ENCODE measurements around the gene GALNT8.
"Not testable (repeated sequence)": the region's sequence is repeated elsewhere in the genome, so short reads cannot be mapped to it uniquely, and the experiment has no call there.

GALNT8 gene

DNA sequence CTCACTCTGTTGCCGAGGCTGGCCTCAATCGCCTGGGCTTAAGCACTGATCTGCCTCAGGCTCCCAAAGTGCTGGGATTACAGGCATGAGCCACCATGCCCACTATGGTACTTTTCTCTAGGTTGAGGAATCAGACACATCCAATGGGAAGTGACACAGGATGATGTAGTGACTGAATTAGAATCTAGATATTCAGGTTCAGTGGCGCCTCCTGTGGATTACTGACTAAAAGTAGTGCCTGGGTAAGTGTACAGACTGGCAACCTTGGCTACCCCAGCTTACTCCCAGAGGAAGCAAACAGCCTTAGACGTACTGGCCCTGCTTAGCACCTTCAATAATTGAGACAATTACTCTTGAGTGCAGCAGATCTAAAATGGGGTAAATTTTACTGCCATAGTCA, 22.8 kb downstream of the GALNT8 start:
- no peak for DNase-seq (ENCODE audit: low spot score)

DNA sequence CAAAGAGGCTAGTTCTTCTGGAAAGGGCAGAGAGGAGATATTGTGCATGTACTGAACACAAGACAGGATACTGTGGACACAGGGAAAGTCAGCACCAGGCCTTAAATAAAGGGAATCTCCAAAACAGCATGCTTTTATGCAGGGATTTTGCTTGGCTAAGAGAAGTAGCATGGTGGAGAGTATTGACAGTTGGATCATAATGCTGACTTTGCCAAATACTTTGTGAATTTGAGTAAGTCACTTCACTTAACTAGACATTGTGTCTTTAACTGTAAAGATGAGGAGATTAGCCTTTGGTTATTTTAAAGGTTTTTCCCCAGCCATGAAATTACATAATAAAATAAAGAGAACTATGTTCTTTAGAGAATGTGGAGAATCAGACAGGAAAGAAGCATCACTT, 24.5 kb downstream of the GALNT8 start:
- DNase-seq (ENCODE audit: low spot score), result no peak

DNA sequence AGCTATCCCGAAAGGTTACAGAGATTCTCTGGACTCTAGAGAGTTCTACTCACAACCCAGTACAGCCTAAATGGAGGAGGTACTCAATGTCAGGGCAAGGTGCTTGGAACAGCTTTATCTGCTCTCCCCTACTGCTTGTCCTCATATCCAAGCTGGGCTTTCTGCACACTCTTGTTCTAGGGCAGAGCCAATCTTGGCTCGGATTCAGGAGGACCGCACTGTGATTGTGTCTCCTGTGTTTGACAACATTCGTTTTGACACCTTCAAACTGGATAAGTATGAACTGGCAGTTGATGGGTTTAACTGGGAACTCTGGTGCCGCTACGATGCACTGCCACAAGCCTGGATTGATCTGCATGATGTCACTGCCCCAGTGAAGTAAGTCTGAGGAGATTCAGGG, 25.0 kb downstream of the GALNT8 start:
- DNase-seq (ENCODE audit: low spot score), result no peak

DNA sequence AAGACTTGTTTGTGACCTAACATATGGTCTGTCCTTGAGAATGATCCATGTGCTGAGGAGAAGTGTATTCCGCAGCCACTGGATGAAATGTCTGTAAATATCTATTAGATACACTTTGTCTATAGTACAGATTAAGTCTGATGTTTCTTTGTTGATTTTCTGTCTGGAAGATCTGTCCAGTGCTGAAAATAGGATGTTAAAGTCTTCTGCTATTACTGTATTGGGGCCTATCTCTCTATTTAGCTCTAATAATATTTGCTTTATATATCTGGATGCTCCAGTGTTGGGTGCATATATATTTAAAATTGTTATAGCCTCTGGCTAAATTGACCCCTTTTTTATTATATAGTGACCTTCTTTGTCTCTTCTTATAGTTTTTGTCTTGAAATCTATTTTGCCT, 31.5 kb downstream of the GALNT8 start:
- DNase-seq (ENCODE audit: low spot score), result not testable (repeated sequence)

DNA sequence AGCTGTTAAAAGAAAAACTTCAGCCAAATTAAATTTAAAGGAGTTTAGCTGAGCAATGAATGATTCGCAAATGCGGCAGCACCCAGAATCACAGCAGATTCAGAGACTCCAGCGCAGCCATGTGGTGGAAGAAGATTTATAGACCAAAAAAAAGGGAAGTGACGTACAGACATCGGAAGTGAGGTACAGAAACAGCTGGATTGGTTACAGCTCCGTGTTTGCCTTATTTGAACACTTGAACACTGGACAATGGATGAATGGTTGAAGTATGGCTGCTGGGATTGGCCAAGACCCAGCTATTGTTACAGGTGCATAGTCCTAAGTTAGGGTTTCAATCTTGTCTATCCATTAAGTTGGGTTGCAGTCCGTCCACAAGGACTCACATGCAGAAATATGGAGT, 42.6 kb downstream of the GALNT8 start:
- no peak for DNase-seq (ENCODE audit: low spot score)

DNA sequence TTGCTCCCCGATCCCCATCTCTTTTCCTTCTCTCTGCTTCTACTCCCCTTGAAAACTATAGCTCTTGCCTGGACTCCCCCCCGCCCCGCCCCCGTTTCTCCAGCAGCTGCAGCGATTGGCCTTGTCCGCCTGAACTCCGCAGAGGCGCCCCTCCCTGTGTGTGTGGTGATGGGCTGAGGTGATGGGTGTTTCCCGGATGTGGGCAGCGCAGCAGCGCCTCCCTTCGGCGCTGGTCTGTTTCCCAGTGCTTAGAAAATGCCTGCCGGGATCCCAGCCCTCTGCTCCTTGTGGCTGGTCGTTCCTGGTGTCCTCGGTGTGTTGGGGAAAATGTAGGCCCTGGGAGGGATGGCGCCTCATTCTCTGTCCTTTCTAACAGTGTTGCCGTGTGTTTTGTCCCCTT, 43.3 kb downstream of the GALNT8 start:
- no peak for DNase-seq (ENCODE audit: low spot score)

DNA sequence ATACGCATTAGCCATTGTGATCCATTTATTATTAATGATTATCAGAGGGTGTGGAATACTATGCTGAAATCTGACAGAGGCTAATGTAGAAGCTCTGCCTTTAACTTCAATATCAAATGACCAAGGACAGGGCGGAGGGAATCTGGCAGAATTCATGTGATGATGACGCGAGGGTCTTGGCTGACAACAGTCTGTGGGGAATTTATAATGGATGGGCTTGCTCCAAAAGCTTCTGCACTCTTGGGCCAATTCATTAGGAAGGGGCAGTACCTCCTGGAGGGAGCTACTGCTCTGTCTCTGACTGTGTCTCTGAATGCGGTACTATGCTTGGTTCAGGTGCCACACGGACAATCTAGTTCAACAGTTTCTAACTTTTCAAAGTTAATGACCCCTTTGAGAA, 46.2 kb downstream of the GALNT8 start:
- no peak for DNase-seq (ENCODE audit: low spot score)

DNA sequence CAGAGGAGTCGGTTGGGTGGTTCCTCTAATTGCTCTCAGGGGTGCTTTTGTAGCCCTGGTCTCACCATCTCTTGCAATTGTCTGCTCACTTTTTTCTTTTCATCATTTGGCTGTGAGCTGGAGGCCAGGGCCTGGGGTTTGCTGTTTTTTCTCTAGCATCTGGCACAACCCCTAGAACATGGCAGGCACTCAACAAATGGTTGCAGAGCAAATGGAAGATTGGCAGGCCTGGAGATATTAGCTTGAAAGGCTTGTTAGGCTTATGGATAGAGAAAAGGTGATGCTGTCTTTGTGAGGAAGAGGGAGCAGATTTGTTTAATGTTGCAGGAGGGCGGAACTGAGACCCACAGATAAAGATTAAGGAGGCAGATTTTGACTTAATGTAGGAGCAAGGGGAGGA, 47.0 kb downstream of the GALNT8 start:
- DNase-seq (ENCODE audit: low spot score), result no peak

DNA sequence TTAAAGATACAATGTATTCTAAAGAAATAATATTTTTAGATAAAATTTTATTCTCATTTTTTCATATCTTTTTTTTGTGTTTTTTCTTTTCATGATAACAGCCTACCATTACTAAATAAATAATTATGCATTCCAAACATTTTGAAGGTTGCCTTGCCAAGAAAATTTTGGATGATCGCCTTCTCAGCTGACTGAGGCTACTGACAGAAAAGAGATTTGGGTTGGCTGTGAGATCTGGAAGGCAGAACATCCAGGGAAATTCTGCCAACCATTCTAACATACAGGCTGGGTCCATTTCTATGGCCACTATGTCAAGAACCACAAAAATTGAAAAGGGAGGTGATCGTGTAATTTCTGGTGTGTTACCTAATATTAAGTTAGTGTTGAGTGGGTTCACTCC, 48.1 kb downstream of the GALNT8 start:
- DNase-seq (ENCODE audit: low spot score), result no peak

DNA sequence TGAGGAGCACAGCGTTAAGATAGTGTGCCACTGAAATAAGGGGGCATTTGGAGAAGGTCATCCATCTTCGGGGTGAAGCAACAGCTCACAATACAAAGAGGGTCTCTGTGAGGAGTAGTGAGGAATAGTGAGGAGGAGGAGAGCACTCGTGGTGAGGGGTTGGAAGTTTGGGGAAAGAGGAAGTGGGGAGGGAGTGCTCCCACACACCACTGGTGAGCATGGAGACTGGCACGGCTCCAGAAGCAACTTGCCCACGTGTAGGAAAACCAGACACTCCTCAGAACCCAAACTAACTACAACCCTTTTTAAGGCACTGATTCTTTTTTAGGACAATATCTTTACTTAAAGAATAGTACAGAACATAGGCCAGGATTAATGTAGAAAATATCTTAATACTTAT, 48.9 kb downstream of the GALNT8 start:
- DNase-seq (ENCODE audit: low spot score), result no peak

DNA sequence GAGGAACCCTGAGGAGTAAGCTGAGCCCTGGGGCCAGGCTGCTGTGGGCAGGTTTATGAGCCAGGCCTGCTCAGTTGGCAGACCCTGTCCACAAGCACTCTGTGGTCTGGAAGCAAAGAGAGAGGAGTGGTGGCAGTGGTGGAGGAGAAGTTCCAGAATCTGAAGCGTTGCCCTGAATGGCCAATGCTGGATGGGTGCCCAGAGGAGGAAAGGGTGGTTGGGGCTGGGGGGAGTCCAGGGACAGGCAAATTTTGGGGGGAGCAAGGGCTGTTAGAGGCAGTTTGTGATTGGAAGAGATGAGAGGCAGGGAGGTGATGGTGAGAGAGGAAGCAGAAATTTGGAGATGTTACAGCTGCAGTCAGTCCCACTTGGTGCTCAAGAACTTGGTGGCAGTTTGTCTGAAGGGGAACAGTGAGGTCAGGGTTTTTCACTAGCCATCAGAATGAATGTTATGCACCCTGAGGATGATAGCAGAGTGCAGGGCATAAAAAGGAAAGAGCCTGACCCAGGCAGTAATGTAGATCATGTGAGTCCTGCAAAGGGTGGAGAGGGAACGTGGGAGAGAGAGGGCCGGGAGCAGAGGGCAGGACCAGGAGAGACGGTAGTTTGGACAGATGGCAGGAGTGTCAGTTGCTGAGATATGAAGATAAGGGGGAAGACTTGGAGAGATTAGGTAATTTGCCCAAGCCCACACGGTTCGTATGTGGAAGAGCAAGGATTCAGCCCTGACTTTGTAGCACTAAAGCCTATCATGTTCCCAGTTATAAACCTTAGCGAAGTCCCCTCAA, 51.2 kb downstream of the GALNT8 start:
- DNase-seq (ENCODE audit: low spot score), result no peak

DNA sequence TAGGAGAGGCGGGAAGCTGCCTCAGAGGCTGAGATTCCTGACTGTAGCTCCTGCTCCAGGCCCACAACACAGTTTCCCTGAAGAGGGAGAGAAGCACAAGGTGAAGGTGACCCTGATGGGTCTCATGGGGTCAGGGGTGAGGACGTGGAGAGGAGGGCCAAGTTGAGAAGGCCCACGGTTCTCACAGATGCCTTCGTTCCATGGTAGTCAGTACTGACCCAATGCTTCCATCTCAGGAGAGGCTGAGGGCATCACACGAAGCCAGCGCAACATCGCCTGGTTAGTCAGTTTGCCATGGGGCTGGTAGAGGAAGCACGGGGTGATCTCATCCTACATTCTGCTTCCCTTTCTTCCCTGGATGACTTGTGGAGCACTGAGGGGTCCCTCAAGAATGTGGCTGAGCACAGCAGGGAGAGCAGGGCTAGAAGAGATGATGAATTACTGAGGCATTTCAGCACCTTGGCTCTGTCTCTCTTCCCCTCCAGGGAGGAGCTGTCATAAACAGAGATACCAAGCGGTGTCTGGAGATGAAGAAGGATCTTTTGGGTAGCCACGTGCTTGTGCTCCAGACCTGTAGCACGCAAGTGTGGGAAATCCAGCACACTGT, 51.9 kb downstream of the GALNT8 start:
- DNase-seq (ENCODE audit: low spot score), result no peak

DNA sequence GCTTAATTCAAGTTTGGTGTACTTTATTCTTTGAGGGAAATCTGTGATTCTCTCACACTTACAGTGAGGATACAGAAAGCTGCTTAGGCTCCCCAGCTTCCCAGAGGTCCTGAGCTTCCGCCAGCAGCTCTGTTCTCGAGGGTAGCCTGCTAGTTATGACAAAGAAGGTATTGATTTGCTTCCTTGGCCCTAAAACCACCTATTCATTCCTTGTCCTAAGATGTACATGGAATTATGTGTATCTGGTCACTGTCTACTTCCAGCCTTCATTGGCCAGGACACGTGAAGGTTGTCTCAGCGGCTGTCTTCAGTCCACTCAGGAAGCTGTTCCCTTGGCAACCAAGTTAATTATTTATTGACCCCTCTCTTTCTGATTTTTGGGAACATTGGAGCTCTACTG, 55.7 kb downstream of the GALNT8 start:
- no peak for DNase-seq (ENCODE audit: low spot score)

DNA sequence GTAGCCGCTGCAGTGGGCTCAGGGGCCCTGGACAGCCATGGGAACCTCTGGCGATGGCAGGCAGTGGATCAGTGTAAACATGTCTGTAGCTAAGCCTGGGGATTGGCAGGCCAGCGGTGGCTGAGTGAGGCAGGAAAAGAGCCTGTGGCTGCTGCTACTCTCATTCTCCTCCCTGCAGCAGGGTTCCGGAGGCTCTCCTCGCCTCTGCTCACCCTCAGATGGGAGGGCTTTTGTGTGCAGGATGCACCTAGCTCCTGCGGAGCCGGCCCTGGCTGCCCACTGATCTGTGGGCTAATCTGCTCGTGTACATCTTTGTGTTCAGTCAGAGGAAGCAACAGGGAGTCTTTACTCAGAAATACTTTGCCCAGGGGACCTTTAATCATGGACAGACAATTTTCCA, 59.5 kb downstream of the GALNT8 start:
- DNase-seq (ENCODE audit: low spot score), result no peak

DNA sequence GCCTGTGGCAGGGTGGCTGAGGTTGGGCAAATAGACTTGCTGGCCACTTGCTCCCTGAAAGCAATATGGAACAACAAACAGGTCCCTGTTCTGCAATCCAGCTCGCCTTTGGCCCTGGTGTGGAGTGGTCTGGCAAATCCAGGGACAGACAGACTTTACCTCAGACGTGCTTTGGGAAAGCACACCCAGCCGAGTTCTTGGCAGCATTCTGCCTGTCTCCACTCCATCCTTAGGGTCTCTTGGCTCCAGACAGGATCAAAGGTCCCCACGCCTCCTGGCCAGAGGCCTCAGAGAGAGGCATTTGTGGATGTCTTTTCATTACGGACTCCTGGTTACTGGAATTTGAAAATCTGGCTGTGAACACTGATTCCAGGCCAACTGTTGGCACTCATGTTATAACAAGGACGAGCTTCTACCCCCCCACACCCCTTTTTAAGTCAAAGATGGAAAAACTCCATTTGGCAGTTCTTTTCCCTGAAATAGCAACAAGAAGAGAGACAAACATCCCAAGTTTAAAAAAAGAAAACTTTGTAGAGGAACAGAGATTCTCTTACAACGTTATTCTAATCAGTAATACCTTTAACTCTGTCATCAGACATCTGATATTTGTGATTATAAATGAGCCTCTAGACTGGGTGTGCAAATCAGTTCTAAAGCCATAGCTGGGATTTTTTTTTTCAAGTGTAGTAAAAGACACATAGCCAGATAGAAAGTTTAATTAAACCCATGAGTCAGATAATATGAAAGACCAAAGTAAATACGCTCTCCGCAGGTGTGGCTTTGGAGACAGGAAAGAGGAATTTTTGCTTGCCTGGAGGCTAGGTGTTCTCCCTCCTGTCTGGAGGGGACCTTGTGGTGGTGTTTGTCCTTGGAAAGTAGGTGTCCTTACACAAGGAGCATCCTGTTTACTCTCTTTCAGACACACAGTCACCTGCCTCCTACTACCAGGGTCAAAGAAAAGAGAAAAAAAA, 60.7 kb downstream of the GALNT8 start:
- no peak for DNase-seq (ENCODE audit: low spot score)

DNA sequence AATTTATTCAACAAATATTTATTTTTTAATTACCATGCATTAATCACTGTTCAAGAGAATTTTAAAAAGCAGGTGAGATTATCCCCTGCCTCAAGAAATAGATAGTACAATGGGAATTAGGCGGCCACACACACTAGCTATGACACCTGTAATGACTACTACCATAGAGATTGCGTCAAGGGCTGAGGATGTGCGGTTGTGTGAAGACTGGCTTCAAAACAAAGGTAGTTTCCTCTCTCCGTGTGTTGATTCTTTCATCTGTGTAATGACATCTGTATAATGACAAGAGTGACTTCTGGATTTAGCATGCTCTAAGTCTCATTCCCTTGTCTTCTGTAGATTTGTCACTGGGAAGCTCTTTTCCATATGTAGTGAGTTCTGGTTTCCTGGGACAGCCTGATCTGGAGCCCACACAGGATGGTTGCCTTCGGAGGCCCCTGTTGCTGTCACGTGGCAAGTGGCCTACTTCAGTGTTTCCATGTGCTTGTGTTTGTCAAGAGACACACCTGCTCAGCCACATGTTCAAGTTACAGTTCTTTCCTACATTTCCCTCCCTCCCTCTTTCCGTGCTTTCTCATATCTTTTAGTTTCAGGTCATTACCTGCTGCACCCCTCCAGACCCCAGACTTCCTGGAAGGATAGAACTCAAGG, 64.3 kb downstream of the GALNT8 start:
- DNase-seq (ENCODE audit: low spot score), result no peak

DNA sequence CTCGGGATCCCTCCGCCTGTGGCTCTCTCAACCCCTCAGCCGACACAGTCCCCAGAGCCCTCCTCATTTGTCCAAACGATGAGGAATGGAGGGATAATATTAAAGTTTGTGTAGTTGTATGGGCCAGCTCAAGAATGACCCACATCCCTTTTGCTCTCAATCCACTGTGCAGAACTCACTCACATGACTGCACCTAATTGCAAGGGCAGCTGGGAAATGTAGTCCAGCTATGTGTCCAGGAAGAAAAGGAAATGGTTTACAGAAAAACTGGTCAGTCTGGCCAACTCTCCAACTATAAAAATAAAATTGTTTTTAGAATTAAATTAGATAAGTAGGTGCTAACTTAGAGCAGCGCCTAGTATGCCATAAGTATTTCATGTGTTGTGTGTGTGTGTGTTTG, 66.6 kb downstream of the GALNT8 start:
- DNase-seq (ENCODE audit: low spot score), result no peak

DNA sequence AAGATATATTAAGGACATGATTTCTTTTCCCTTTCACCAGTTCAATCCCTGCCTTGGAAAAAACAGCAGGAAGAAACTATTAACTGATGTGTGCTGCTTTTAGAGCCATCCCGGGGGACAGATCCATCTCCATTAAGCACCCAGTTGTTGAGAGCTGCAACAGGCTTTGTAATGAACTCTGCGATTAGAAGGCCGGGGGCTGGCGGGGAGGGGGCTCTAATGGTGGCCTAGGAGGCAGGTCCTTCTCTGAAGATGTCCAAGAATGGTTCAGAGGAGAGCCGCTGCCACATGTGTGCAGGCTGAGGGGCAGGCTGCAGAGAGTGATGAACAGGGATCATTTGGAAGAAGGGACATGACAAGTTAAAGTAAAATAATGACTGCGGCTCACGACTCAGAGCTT, 67.8 kb downstream of the GALNT8 start:
- DNase-seq (ENCODE audit: low spot score), result no peak

DNA sequence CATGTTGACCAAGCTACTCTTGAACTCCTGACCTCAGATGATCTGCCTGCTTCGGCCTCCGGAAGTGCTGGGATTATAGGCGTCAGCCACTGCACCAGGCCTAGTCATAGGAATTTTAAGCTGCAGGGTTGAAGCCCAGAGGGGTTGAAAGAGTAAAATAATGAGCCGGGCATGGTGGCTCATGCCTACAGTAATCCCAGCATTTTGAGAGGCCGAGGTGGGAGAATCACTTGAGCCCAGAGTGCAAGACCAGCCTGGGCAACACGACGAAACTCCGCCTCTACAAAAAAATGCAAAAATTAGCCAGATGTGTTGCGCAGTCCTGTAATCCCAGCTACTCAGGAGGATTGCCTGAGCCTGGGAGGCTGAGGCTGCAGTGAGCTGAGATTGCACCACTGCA, 69.6 kb downstream of the GALNT8 start:
- DNase-seq (ENCODE audit: low spot score), result no peak

DNA sequence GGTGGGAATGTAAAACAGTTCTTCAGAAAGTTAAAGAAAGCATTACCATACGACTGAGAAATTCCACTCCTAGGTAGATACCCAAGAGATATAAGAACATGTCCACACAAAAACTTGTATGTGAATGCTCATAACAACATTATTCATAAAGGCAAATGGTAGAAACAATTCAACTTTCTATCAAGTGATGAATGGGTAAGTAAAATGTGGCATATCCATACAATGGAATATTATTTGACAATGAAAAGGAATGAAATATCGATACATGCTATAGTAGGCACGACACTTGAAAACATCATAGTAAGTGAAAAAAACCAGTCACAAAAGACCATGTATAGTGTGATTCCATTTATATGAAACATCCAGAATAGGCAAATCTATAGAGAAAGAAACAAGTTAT, 71.3 kb downstream of the GALNT8 start:
- no peak for DNase-seq (ENCODE audit: low spot score)

DNA sequence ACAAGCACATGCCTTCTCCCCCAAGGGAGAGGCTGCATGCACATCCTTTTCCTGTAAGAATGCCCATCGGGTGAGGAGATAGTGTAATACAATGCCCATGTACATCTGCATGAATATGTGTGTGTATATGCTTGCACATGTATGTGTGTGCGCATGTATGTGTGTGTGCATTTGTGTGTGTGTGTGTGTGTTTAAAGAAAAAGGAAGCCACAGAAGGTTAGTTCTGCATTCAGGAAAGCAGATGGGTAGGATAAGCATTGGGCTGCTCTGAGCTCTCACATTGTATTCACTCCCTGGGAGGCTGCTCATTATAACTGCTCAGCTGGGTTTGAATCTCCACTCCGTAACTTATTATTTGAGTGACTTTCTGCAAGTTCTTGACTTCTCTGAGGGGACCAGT, 74.3 kb downstream of the GALNT8 start:
- DNase-seq (ENCODE audit: low spot score), result no peak

DNA sequence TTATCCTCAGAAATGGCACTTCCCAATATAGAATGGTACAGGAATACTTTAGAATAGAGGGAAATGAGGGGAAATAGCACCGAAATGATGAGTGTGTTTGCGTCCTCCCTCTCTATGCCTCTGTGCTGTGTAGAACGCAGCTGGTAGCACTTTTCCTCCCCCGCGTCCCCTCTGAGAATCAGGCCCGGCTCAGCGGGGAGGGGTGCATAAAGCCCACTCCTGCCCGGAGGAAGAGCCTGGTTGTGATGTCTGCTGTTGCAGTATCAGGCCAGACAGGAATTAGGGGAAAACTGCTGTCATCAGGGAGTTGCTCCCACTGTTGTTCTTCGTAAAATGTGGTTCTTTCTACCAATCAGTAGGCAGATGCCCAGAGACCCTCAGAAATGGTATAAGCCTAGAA, 76.0 kb downstream of the GALNT8 start:
- no peak for DNase-seq (ENCODE audit: low spot score)

Data from RKO (cell line).